D721Med (cell line): ENCODE measurements around the gene DIP2C.
"Not testable (repeated sequence)": the region's sequence is repeated elsewhere in the genome, so short reads cannot be mapped to it uniquely, and the experiment has no call there.

Experiments
- DNase-seq: peaks from one replicate; pipeline ENCODE4 v3.0.0; 2011; ENCODE audit warnings: low spot score; ENCODE audit not compliant: insufficient read length
- FAIRE-seq: peaks from 2 replicates; lab custom pipeline; 2011; peaks lifted over from hg19 to GRCh38; lab: Jason Lieb, UNC
- CTCF ChIP-seq: IDR thresholded peaks from 2 replicates; pipeline ENCODE4 v1.5.1; 2012; ENCODE audit warnings: mild to moderate bottlenecking, control low read depth; ENCODE audit not compliant: insufficient read depth; ENCODE audit errors: missing control alignments

Gene DIP2C

DNA sequence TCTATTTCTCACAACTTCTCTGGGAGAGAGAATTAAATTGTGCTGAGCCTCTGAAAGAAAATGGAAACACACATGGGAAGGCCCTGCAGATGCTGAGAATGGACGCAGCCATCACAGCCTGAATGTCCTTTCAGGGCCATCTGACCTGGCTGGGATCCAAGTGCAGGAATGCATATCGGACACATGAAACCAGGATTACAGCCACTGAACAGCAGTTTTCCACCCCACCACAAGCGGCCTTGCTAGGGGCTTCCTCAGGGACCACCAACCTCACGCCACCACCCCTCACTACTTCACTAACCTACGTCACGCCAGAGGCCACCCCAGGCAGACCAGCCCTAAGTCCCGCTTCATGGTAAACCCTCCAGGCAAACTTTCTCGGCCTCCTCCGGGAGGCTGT, 103.3 kb downstream of the DIP2C start:
- no peak for TF ChIP-seq CTCF
- no peak for FAIRE-seq
- no peak for DNase-seq

DNA sequence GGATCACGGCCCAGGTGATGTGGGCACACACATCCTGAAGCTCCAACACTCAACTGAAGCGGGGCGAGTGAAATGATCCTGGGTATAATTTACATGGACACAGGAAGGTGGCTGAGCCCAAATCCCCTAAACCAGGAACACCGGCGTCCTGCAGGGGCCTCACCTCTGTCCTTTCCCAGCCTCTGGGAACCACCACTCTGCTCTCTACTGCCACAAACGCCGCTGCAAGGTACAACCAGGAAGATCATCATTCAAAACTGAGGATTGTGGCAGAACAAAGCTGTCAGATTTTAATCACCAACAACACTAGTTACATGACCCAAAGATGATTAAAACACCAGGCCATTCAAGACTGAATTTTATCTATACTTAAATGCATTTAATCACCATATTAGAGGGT, 104.0 kb downstream of the DIP2C start:
- no peak for TF ChIP-seq CTCF
- FAIRE-seq = no peak
- no peak for DNase-seq

- FAIRE-seq, DNase-seq: not testable (repeated sequence)
These were observed 104.8 kb downstream of the DIP2C start for GRCh38 chr10:584497-585290.

DNA sequence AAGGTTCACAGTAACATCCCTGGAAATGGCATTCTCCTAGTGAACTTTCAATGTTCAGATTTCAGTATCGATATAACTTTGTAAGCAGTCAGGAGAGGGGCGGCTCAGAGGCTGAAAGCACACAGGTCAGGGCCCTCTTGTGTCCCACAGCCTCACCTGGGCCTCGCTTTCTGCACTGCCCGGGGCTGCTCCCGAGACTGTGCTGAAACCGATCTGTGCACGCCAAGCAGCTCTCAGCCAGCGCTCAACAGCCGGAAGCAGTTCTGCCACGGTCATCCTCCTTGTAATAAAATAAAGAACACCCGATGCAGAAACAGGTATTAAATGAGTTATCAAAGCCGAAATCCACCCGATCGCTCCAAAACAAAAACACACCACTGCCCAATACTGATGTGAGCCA, 106.0 kb downstream of the DIP2C start:
- FAIRE-seq (no peak), DNase-seq (no peak)
- TF ChIP-seq CTCF = no peak

- FAIRE-seq (no peak), DNase-seq (no peak)
- no peak for TF ChIP-seq CTCF
These were observed 107.6 kb downstream of the DIP2C start for GRCh38 chr10:581776-582330.

DNA sequence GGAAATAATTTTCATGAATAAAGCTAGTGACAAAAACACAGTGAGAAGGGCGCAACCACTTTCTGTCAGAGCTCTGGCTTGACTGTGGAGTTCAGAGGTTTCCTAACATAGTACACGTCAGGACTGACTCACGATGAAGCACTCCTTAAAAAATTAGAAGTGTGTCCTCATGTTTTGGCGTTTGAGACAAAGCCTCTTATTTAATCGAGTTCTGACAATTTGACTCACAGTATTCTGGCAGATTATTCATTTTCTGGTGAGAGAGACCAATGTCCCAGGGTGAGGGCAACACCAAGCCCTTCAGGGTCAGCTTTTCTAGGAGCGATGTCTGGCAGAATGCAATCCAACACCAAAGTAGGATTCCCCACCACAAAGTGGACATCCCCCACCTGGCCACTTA, 108.7 kb downstream of the DIP2C start:
- FAIRE-seq (no peak), DNase-seq (no peak)
- no peak for TF ChIP-seq CTCF

GRCh38 chr10:576130-576465, 113.4 kb downstream of the DIP2C start:
- no peak for TF ChIP-seq CTCF
- DNase-seq (no peak), FAIRE-seq (no peak)
